Spinal cord (tissue), 10 donors: ENCODE measurements around the gene HSPA9. TPM values are rescaled to one million over a fixed set of nuclear protein-coding genes. Genes with fewer than 3 reads are reported as not detected.

Experiments used
- DNase-seq, 6 donors: peaks; one replicate each; pipeline versions ENCODE4 v3.0.0 to v3.0.0-alpha.2; 2013 to 2015; ENCODE audit warnings: low spot score in 6 of 6, low read depth in 4 of 6
- H3K27ac ChIP-seq: one replicate; pipeline ENCODE4 v1.5.1; 2013; ENCODE audit warnings: low read depth, low read length, control low read depth
- H3K27me3 ChIP-seq: one replicate; pipeline ENCODE4 v1.6.1; 2013; ENCODE audit warnings: low read length; ENCODE audit not compliant: control insufficient read depth, insufficient read depth
- H3K36me3 ChIP-seq: one replicate; pipeline ENCODE4 v1.6.1; 2013; ENCODE audit warnings: low read length; ENCODE audit not compliant: control insufficient read depth, insufficient read depth
- H3K4me1 ChIP-seq: one replicate; pipeline ENCODE4 v1.6.1; 2013; ENCODE audit warnings: low read length; ENCODE audit not compliant: control insufficient read depth, insufficient read depth
- H3K4me3 ChIP-seq: one replicate; pipeline ENCODE4 v1.5.1; 2013; ENCODE audit warnings: low read depth, low read length, control low read depth
- H3K9me3 ChIP-seq: one replicate; pipeline ENCODE4 v1.6.1; 2013; ENCODE audit warnings: low read length; ENCODE audit not compliant: control insufficient read depth, insufficient read depth
- WGBS: methylation state at CpG from one replicate; pipeline ENCODE4 v1.1.5; 2013; ENCODE audit warnings: missing lambda C conversion rate; ENCODE audit not compliant: insufficient coverage; 5-methylcytosine and 5-hydroxymethylcytosine counted together
- polyA plus RNA-seq, 2 donors: library from polyadenylated mRNA; unstranded; fragments of 120-200 nt; gene quantifications; one replicate each; pipeline ENCODE4 v1.2.1, GENCODE V29; 2013; ENCODE audit not compliant: insufficient read length in 2 of 2
- total RNA-seq, 2 donors: library from RNA; depleted of rRNA in 1 of 2; stranded (reverse); fragments of 120-200 nt in 1 of 2; fragments of >200 nt in 1 of 2; gene quantifications; one replicate each; pipeline versions ENCODE4 v1.2.3 to v1.2.4, GENCODE V29; 2013 to 2014
- donor health status: healthy.

The HSPA9 gene
- total and polyA plus RNA-seq, 4 donors: 218 to 236 (median 234) TPM

GRCh38 chr5:138539791-138540190 lies 35.4 kb downstream of the HSPA9 start:
- Histone ChIP-seq H3K27ac (no peak overlapping the region), H3K27me3 (no peaks in the 10 kb centered on the region), H3K9me3 (no peaks in the 10 kb centered on the region), H3K36me3 (peaks cover 3% of the 10 kb centered on the region), H3K4me3 (no peak overlapping the region), H3K4me1 (peaks cover 12% of the 10 kb centered on the region)
- DNase-seq: no peak

- Histone ChIP-seq H3K4me1 (peaks cover 5% of the 10 kb centered on the region), H3K27ac (no peak overlapping the region), H3K27me3 (no peaks in the 10 kb centered on the region), H3K4me3 (no peak overlapping the region), H3K36me3 (peaks cover 3% of the 10 kb centered on the region), H3K9me3 (no peaks in the 10 kb centered on the region)
- DNase-seq: no peak
- WGBS: no CpG with 5 or more reads among the region's 2 CpGs
Observed at GRCh38 chr5:138538943-138539627, 36.1 kb downstream of the HSPA9 start.

- no peak for DNase-seq
- Histone ChIP-seq H3K27ac (no peak overlapping the region), H3K9me3 (no peaks in the 10 kb centered on the region), H3K4me3 (no peak overlapping the region), H3K4me1 (peaks cover under 1% of the 10 kb centered on the region), H3K27me3 (no peaks in the 10 kb centered on the region), H3K36me3 (peaks cover 4% of the 10 kb centered on the region)
- no CpG with 5 or more reads among the region's 4 CpGs for WGBS
Observed at GRCh38 chr5:138536665-138537315, 38.4 kb downstream of the HSPA9 start.

GRCh38 chr5:138536215-138536614 lies 39.0 kb downstream of the HSPA9 start:
- Histone ChIP-seq H3K36me3 (peaks cover 4% of the 10 kb centered on the region), H3K4me1 (no peaks in the 10 kb centered on the region), H3K27ac (no peak overlapping the region), H3K27me3 (no peaks in the 10 kb centered on the region), H3K9me3 (no peaks in the 10 kb centered on the region), H3K4me3 (no peak overlapping the region)
- no CpG with 5 or more reads among the region's 2 CpGs for WGBS
- no peak for DNase-seq

- Histone ChIP-seq H3K27ac (no peak overlapping the region), H3K27me3 (no peaks in the 10 kb centered on the region), H3K4me3 (no peak overlapping the region), H3K9me3 (no peaks in the 10 kb centered on the region), H3K4me1 (no peaks in the 10 kb centered on the region), H3K36me3 (peaks cover 4% of the 10 kb centered on the region)
- DNase-seq: peak in 1 of 6 donors; percentile 15
- 50% methylated on average over 1 of the region's 5 CpGs for WGBS
Observed at GRCh38 chr5:138533973-138534941, 40.9 kb downstream of the HSPA9 start.

- Histone ChIP-seq H3K9me3 (no peaks in the 10 kb centered on the region), H3K27ac (no peak overlapping the region), H3K4me1 (no peaks in the 10 kb centered on the region), H3K36me3 (peaks cover 10% of the 10 kb centered on the region), H3K4me3 (no peak overlapping the region), H3K27me3 (no peaks in the 10 kb centered on the region)
- no peak for DNase-seq
- WGBS: 96% methylated on average over 4 of the region's 8 CpGs
Observed at GRCh38 chr5:138529812-138530211, 45.4 kb downstream of the HSPA9 start.

GRCh38 chr5:138528744-138529469 lies 46.3 kb downstream of the HSPA9 start:
- H3K4me1 ChIP-seq: no peaks in the 10 kb centered on the region
- DNase-seq: no peak
- peaks cover 10% of the 10 kb centered on the region for H3K36me3 ChIP-seq
- no peaks in the 10 kb centered on the region for H3K27me3 ChIP-seq
- no peak overlapping the region for H3K27ac ChIP-seq
- no peaks in the 10 kb centered on the region for H3K9me3 ChIP-seq
- WGBS: 88% methylated on average over 3 of the region's 7 CpGs
- H3K4me3 ChIP-seq: no peak overlapping the region

- DNase-seq: no peak
- Histone ChIP-seq H3K4me3 (no peak overlapping the region), H3K27me3 (no peaks in the 10 kb centered on the region), H3K36me3 (peaks cover 8% of the 10 kb centered on the region), H3K9me3 (no peaks in the 10 kb centered on the region), H3K4me1 (peaks cover 1% of the 10 kb centered on the region), H3K27ac (no peak overlapping the region)
- WGBS: no CpG with 5 or more reads among the region's 1 CpG
Observed at GRCh38 chr5:138528208-138528607, 47.0 kb downstream of the HSPA9 start.

GRCh38 chr5:138527170-138527569 lies 48.0 kb downstream of the HSPA9 start:
- H3K36me3 ChIP-seq: peaks cover 8% of the 10 kb centered on the region
- DNase-seq: no peak
- H3K9me3 ChIP-seq: no peaks in the 10 kb centered on the region
- no peaks in the 10 kb centered on the region for H3K27me3 ChIP-seq
- peaks cover 4% of the 10 kb centered on the region for H3K4me1 ChIP-seq
- no peak overlapping the region for H3K4me3 ChIP-seq
- no CpG with 5 or more reads among the region's 1 CpG for WGBS
- H3K27ac ChIP-seq: no peak overlapping the region
